Gastrocnemius medialis (tissue), 4 donors: ENCODE measurements around the gene LRRC1.

Experiments
- CTCF ChIP-seq, 5 experiments: fragments of 450-650 bp in 3 of 5; fragments of 200-600 bp in 2 of 5; sonication (generic) in 2 of 5; IDR thresholded peaks in 4 of 5; conservative IDR thresholded peaks in 1 of 5; 1 replicate in 4 of 5; 2 replicates in 1 of 5; pipeline ENCODE4 v1.5.1; 2016 to 2019; ENCODE audit warnings: antibody characterized with exemption in 5 of 5, mild to moderate bottlenecking in 3 of 5, moderate library complexity in 3 of 5
- POLR2A ChIP-seq, 2 donors: fragments of 450-650 bp; IDR thresholded peaks; one replicate each; pipeline ENCODE4 v1.6.1; 2017; ENCODE audit warnings: antibody characterized with exemption in 2 of 2, mild to moderate bottlenecking in 2 of 2, moderate library complexity in 2 of 2

GRCh38 chr6:53831936-53832660 lies 37.3 kb downstream of the LRRC1 start:
- TF ChIP-seq CTCF (IDR thresholded peaks at IDR 0.05 in 4 of 5, conservative IDR thresholded peaks at IDR 0.05 in 1 of 5) (no peak), POLR2A (IDR thresholded peaks at IDR 0.05) (no peak)
